H9 (cell line): ENCODE measurements around the gene MLYCD. TPM values are rescaled to one million over a fixed set of nuclear protein-coding genes. Genes with fewer than 3 reads are reported as not detected.

Experiments
- DNase-seq: peaks from one replicate; pipeline ENCODE4 v3.0.0-alpha.2; 2017
- H2AFZ ChIP-seq: one replicate; pipeline ENCODE4 v1.6.1; 2013; ENCODE audit warnings: mild to moderate bottlenecking, low read length, control low read depth, moderate library complexity
- H2AK5ac ChIP-seq: 2 replicates; pipeline ENCODE4 v1.6.1; 2013; ENCODE audit warnings: low read length, control low read depth, mixed read lengths; ENCODE audit not compliant: insufficient read length
- H2BK120ac ChIP-seq: one replicate; pipeline ENCODE4 v1.6.1; 2013; ENCODE audit warnings: low read depth, mild to moderate bottlenecking, low read length, control low read depth, inconsistent platforms; ENCODE audit not compliant: poor library complexity, severe bottlenecking
- H2BK12ac ChIP-seq: 2 replicates; pipeline ENCODE4 v1.6.1; 2013; ENCODE audit warnings: low read length, control low read depth, mixed read lengths, low read depth; ENCODE audit not compliant: insufficient read length
- H2BK15ac ChIP-seq: 2 replicates; pipeline ENCODE4 v1.6.1; 2013; ENCODE audit warnings: low read depth, low read length, control low read depth
- H2BK20ac ChIP-seq: one replicate; pipeline ENCODE4 v1.6.1; 2013; ENCODE audit warnings: low read depth, mild to moderate bottlenecking, low read length, control low read depth, inconsistent platforms; ENCODE audit not compliant: poor library complexity, severe bottlenecking
- H2BK5ac ChIP-seq: 2 replicates; pipeline ENCODE4 v1.6.1; 2013; ENCODE audit warnings: low read length, control low read depth, mixed read lengths; ENCODE audit not compliant: insufficient read length
- H3K14ac ChIP-seq: 2 replicates; pipeline ENCODE4 v1.6.1; 2013; ENCODE audit warnings: low read length, control low read depth; ENCODE audit not compliant: insufficient read depth
- H3K18ac ChIP-seq: 2 replicates; pipeline ENCODE4 v1.6.1; 2013; ENCODE audit warnings: low read depth, mild to moderate bottlenecking, mixed read lengths, low read length, control low read depth; ENCODE audit not compliant: insufficient read length
- H3K23ac ChIP-seq: 2 replicates; pipeline ENCODE4 v1.6.1; 2013; ENCODE audit warnings: low read length, control low read depth, mixed read lengths, low read depth; ENCODE audit not compliant: insufficient read length
- H3K23me2 ChIP-seq: 2 replicates; pipeline ENCODE4 v1.6.1; 2013; ENCODE audit warnings: low read depth, mild to moderate bottlenecking, mixed read lengths, low read length, control low read depth; ENCODE audit not compliant: insufficient read length, poor library complexity, severe bottlenecking
- H3K27ac ChIP-seq: 2 replicates; pipeline ENCODE4 v1.5.1; 2013; ENCODE audit warnings: low read length, control low read depth, mixed read lengths, low read depth; ENCODE audit not compliant: insufficient read length
- H3K27me3 ChIP-seq: 2 replicates; pipeline ENCODE4 v1.6.1; 2013; ENCODE audit warnings: low read length, control low read depth, inconsistent platforms; ENCODE audit not compliant: insufficient read depth
- H3K4ac ChIP-seq: 2 replicates; pipeline ENCODE4 v1.6.1; 2013; ENCODE audit warnings: low read depth, mild to moderate bottlenecking, control low read depth, inconsistent platforms, low read length, moderate library complexity
- H3K4me1 ChIP-seq: 2 replicates; pipeline ENCODE4 v1.6.1; 2013; ENCODE audit warnings: low read length, control low read depth, inconsistent platforms; ENCODE audit not compliant: insufficient read depth
- H3K4me2 ChIP-seq: 2 replicates; pipeline ENCODE4 v1.6.1; 2013; ENCODE audit warnings: low read length, control low read depth, mixed read lengths; ENCODE audit not compliant: insufficient read length, insufficient read depth
- H3K56ac ChIP-seq: 2 replicates; pipeline ENCODE4 v1.6.1; 2013; ENCODE audit warnings: low read depth, mild to moderate bottlenecking, mixed read lengths, low read length, control low read depth; ENCODE audit not compliant: insufficient read length
- H3K79me1 ChIP-seq: 2 replicates; pipeline ENCODE4 v1.6.1; 2013; ENCODE audit warnings: low read depth, mild to moderate bottlenecking, moderate library complexity, low read length, control low read depth, inconsistent platforms; ENCODE audit not compliant: insufficient read depth, poor library complexity, severe bottlenecking
- H3K79me2 ChIP-seq: 2 replicates; pipeline ENCODE4 v1.6.1; 2013; ENCODE audit warnings: low read length, control low read depth, inconsistent platforms; ENCODE audit not compliant: insufficient read depth
- H3K9ac ChIP-seq: 2 replicates; pipeline ENCODE4 v1.6.1; 2013; ENCODE audit warnings: low read length, control low read depth, mixed read lengths; ENCODE audit not compliant: insufficient read length; ENCODE audit errors: extremely low read depth
- H3K9me3 ChIP-seq: one replicate; pipeline ENCODE4 v1.6.1; 2013; ENCODE audit warnings: low read depth, low read length, inconsistent platforms; ENCODE audit not compliant: control insufficient read depth
- H3T11ph ChIP-seq: one replicate; pipeline ENCODE4 v1.6.1; 2013; ENCODE audit warnings: mild to moderate bottlenecking, low read length, control low read depth, inconsistent platforms
- H4K20me1 ChIP-seq: one replicate; pipeline ENCODE4 v1.6.1; 2013; ENCODE audit not compliant: control insufficient read depth, insufficient read length, insufficient read depth
- H4K5ac ChIP-seq: 2 replicates; pipeline ENCODE4 v1.6.1; 2013; ENCODE audit warnings: low read depth, mild to moderate bottlenecking, mixed read lengths, low read length, control low read depth; ENCODE audit not compliant: insufficient read length
- H4K8ac ChIP-seq: replicated peaks from 2 replicates; pipeline ENCODE4 v1.6.1; 2013; ENCODE audit warnings: low read length, control low read depth, mixed read lengths, low read depth; ENCODE audit not compliant: insufficient read length
- H4K91ac ChIP-seq: 2 replicates; pipeline ENCODE4 v1.6.1; 2013; ENCODE audit warnings: low read depth, mild to moderate bottlenecking, moderate library complexity, mixed read lengths, low read length, control low read depth; ENCODE audit not compliant: insufficient read length
- H3K27ac Mint-ChIP-seq, 3 experiments: 2 replicates in 2 of 3; 3 replicates in 1 of 3; pipeline ENCODE4 v1.8.0; 2020 to 2021; ENCODE audit warnings: mixed read lengths in 3 of 3, mild to moderate bottlenecking in 1 of 3, moderate library complexity in 1 of 3
- H3K27me3 Mint-ChIP-seq: 2 replicates; pipeline ENCODE4 v1.8.0; 2021; ENCODE audit warnings: low read depth, mild to moderate bottlenecking, moderate library complexity, mixed read lengths
- H3K36me3 Mint-ChIP-seq, 3 experiments: 2 replicates in 2 of 3; 3 replicates in 1 of 3; pipeline ENCODE4 v1.8.0; 2020 to 2021; ENCODE audit warnings: low read depth in 3 of 3, mixed read lengths in 3 of 3; ENCODE audit not compliant: insufficient read depth in 1 of 3
- H3K4me1 Mint-ChIP-seq, 2 experiments: 2 replicates each; pipeline ENCODE4 v1.8.0; 2020; ENCODE audit warnings: mixed read lengths in 2 of 2
- H3K4me3 Mint-ChIP-seq, 2 experiments: 2 replicates in 1 of 2; 3 replicates in 1 of 2; pipeline ENCODE4 v1.8.0; 2020 to 2021; ENCODE audit warnings: mild to moderate bottlenecking in 2 of 2, mixed read lengths in 2 of 2, moderate library complexity in 1 of 2
- H3K9me3 Mint-ChIP-seq, 2 experiments: 2 replicates in 1 of 2; 3 replicates in 1 of 2; pipeline ENCODE4 v1.8.0; 2020; ENCODE audit warnings: mild to moderate bottlenecking in 2 of 2, mixed read lengths in 2 of 2, moderate library complexity in 1 of 2
- WGBS: extraction: QIAGEN DNeasy Blood & Tissue Kit; methylation state at CpG from one replicate; pipeline ENCODE4 v1.1.7; 2013; ENCODE audit warnings: missing lambda C conversion rate, low lambda C conversion rate, mixed read lengths; ENCODE audit not compliant: insufficient read length; ENCODE audit errors: extremely low coverage; 5-methylcytosine and 5-hydroxymethylcytosine counted together
- total RNA-seq: library from RNA; stranded (reverse); gene quantifications from 2 replicates; pipeline ENCODE4 v1.2.1, GENCODE V29; 2021
- TF ChIP-seq, protein P1 (sequence below): fragments of 200-600 bp; sonication (generic); conservative IDR thresholded peaks from 3 replicates; pipeline ENCODE4 v1.8.0; 2021; ENCODE audit warnings: antibody characterized with exemption, mild to moderate bottlenecking

The MLYCD gene
- total RNA-seq, 1 experiment from 2014 or later, result 7.1 TPM

GRCh38 chr16:83946781-83947566 is 48.1 kb downstream of the MLYCD start:
- TF ChIP-seq, protein P1, sequence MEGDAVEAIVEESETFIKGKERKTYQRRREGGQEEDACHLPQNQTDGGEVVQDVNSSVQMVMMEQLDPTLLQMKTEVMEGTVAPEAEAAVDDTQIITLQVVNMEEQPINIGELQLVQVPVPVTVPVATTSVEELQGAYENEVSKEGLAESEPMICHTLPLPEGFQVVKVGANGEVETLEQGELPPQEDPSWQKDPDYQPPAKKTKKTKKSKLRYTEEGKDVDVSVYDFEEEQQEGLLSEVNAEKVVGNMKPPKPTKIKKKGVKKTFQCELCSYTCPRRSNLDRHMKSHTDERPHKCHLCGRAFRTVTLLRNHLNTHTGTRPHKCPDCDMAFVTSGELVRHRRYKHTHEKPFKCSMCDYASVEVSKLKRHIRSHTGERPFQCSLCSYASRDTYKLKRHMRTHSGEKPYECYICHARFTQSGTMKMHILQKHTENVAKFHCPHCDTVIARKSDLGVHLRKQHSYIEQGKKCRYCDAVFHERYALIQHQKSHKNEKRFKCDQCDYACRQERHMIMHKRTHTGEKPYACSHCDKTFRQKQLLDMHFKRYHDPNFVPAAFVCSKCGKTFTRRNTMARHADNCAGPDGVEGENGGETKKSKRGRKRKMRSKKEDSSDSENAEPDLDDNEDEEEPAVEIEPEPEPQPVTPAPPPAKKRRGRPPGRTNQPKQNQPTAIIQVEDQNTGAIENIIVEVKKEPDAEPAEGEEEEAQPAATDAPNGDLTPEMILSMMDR, result no peak
- Histone ChIP-seq H3K23ac (no peak overlapping the region), H2AFZ (no peak overlapping the region), H2BK5ac (no peak overlapping the region), H2BK20ac (no peak overlapping the region), H4K91ac (no peak overlapping the region), H3K79me2 (no peaks in the 10 kb centered on the region), H4K20me1 (no peaks in the 10 kb centered on the region), H3K56ac (no peak overlapping the region), H3K9me3 (no peaks in the 10 kb centered on the region), H3K27ac (no peak overlapping the region), H3K4me2 (no peak overlapping the region), H2AK5ac (no peak overlapping the region), H3T11ph (no peak overlapping the region), H3K27me3 (no peaks in the 10 kb centered on the region), H3K23me2 (no peaks in the 10 kb centered on the region), H3K4ac (no peak overlapping the region), H3K79me1 (no peaks in the 10 kb centered on the region), H3K4me1 (no peaks in the 10 kb centered on the region), H3K18ac (no peak overlapping the region), H2BK120ac (no peak overlapping the region), H2BK15ac (no peak overlapping the region), H4K5ac (no peak overlapping the region), H4K8ac (no peak overlapping the region), H3K9ac (no peak overlapping the region), H3K14ac (no peak overlapping the region; the same call in 1 of the 2 replicates), H2BK12ac (no peak overlapping the region)
- no peak overlapping the region for H3K4me3 Mint-ChIP-seq
- H3K27me3 Mint-ChIP-seq, result no peaks in the 10 kb centered on the region; the same call in none of the 2 replicates
- no peaks in the 10 kb centered on the region for H3K36me3 Mint-ChIP-seq
- peak overlapping the region in 1 of 3 experiments; percentile 21; a peak in 1 of 7 replicates for H3K27ac Mint-ChIP-seq
- WGBS, result no CpG with 5 or more reads among the region's 21 CpGs
- no peak for DNase-seq
- 0 out of 4 replicates have a peak, but pooled peaks cover 0 to 5% of the 10 kb centered on the region in 2 experiments for H3K4me1 Mint-ChIP-seq
- no peaks in the 10 kb centered on the region; a peak in 2 of 5 replicates for H3K9me3 Mint-ChIP-seq
